ENCODE measurements around the gene DVL1. TPM values are rescaled to one million over a fixed set of nuclear protein-coding genes. Genes with fewer than 3 reads are reported as not detected.

The DVL1 gene
- total and polyA plus RNA-seq, 2 of the 13 experiments (the other 11 are each of a cell fraction or from before 2014, with no cell fraction given) = 30.8 to 60.4 TPM

- peak overlapping the region; percentile 80 for H3K9ac ChIP-seq (ENCODE audit: insufficient read depth, low read depth, low read length)
- peak; percentile 50 for DNase-seq (ENCODE audit: low spot score)
- no peaks in the 10 kb centered on the region for H3K36me3 ChIP-seq (replicated peaks in 1 of 2; ENCODE audit: control insufficient read depth in 1 of 2, insufficient read depth in 2 of 2, low read length in 2 of 2)
- ChIA-PET CTCF (ENCODE audit: low intra/inter-chr PET ratio, low total read pairs) (no interaction called here), POLR2A (interaction anchor here (1.0 to 4.0 kb wide), 6 partner anchors 8 to 71 kb away, joined by 3 to 38 read pairs (median 14); partner anchors contain the start of genes AURKAIP1, CCNL2 and DVL1)
- in situ Hi-C loops (cut with HindIII; ENCODE audit: extremely low pct_ligation_motif_present, low pct_unique_long_range_greater_than_20kb) = no loop called here
- 6% methylated on average over 14 of the region's 28 CpGs for WGBS (ENCODE audit: low lambda C conversion rate)
- ATAC-seq = peak; percentile 56
- H2AFZ ChIP-seq (ENCODE audit: low read length) = no peak overlapping the region
- peak overlapping the region; percentile 92 for H3K4me2 ChIP-seq (ENCODE audit: low read depth, low read length)
- H3K27ac ChIP-seq (ENCODE audit: extremely low read length, insufficient read depth, low read length) = peak overlapping the region; percentile 88
- H3K4me3 ChIP-seq (replicated peaks in 1 of 3; ENCODE audit: insufficient read depth in 1 of 3, low read depth in 2 of 3, low read length in 3 of 3) = peak overlapping the region; percentile 69 to 74 (median 71)
- intact Hi-C loops (cut with micrococcal nuclease; ENCODE audit: unreplicated experiment) = no loop called here
- no peak for FAIRE-seq
- H3K79me2 ChIP-seq (ENCODE audit: insufficient read depth, low read length) = peaks cover 4% of the 10 kb centered on the region
- peaks cover 57% of the 10 kb centered on the region for H3K4me1 ChIP-seq (ENCODE audit: insufficient read depth, low read length)
- BruUV-seq (replicated peaks) = TSS peak; percentile 38
- H3K27me3 ChIP-seq (ENCODE audit: control insufficient read depth in 1 of 2, insufficient read depth in 2 of 2, low read length in 2 of 2) = no peaks in the 10 kb centered on the region
- H3K9me3 ChIP-seq (ENCODE audit: low read length) = no peaks in the 10 kb centered on the region
- H4K20me1 ChIP-seq (ENCODE audit: insufficient read depth, low read length) = no peaks in the 10 kb centered on the region
- TF ChIP-seq HNF4A (CRISPR knock-in tag; IDR thresholded peaks at IDR 0.05) = peak; percentile 73
- TF ChIP-seq CSRNP1 (CRISPR knock-in tag; IDR thresholded peaks at IDR 0.05) = peak; percentile 90
- no peak for TF ChIP-seq SOX6 (IDR thresholded peaks at IDR 0.05)
- peak; percentile 97 for TF ChIP-seq SOX6 (CRISPR knock-in tag; IDR thresholded peaks at IDR 0.05)
- TF ChIP-seq MYNN (CRISPR knock-in tag; IDR thresholded peaks at IDR 0.05; ENCODE audit: low read depth) = 0 out of 2 replicates have a peak, but pooled peaks have one; percentile 27
- no peak for TF ChIP-seq SMYD3 (CRISPR knock-in tag; IDR thresholded peaks at IDR 0.05)
- TF ChIP-seq BORCS8-MEF2B (CRISPR knock-in tag; IDR thresholded peaks at IDR 0.05) = peak; percentile 55
- peak; percentile 44; the same call in 1 of the 2 replicates for TF ChIP-seq GABPB1 (CRISPR knock-in tag; IDR thresholded peaks at IDR 0.05)
- TF ChIP-seq ZNF367 (CRISPR knock-in tag; IDR thresholded peaks at IDR 0.05; ENCODE audit: borderline replicate concordance) = 0 out of 2 replicates have a peak, but pooled peaks have one; percentile 35
- TF ChIP-seq LCORL (IDR thresholded peaks at IDR 0.05) = no peak
- TF ChIP-seq LCORL (CRISPR knock-in tag; IDR thresholded peaks at IDR 0.05) = peak; percentile 81
- 0 out of 2 replicates have a peak, but pooled peaks have one; percentile 27 for TF ChIP-seq ZNF275 (CRISPR knock-in tag; IDR thresholded peaks at IDR 0.05; ENCODE audit: borderline replicate concordance)
- TF ChIP-seq POGK (CRISPR knock-in tag; conservative IDR thresholded peaks at IDR 0.05) = no peak
- TF ChIP-seq SPEN (CRISPR knock-in tag; IDR thresholded peaks at IDR 0.05; ENCODE audit: low read depth) = peak; percentile 69
- no peak for TF ChIP-seq RFX1 (IDR thresholded peaks at IDR 0.05)
- TF ChIP-seq SRY (CRISPR knock-in tag; IDR thresholded peaks at IDR 0.05) = peak; percentile 76; the same call in 1 of the 2 replicates
- TF ChIP-seq FOXO1 (CRISPR knock-in tag; IDR thresholded peaks at IDR 0.05) = peak; percentile 57; the same call in 1 of the 2 replicates
- peak; percentile 75 to 95 for TF ChIP-seq NR2F1 (CRISPR knock-in tag; IDR thresholded peaks at IDR 0.05)
- peak; percentile 68; the same call in 1 of the 2 replicates for TF ChIP-seq SNAPC5 (CRISPR knock-in tag; IDR thresholded peaks at IDR 0.05; ENCODE audit: borderline replicate concordance)
Observed at GRCh38 chr1:1359664-1360468, 10.6 kb upstream of the DVL1 start.

Data from HepG2 (cell line).